ENCODE measurements around the gene HTR7.
"Not testable (repeated sequence)": the region's sequence is repeated elsewhere in the genome, so short reads cannot be mapped to it uniquely, and the experiment has no call there.

Gene HTR7

GRCh38 chr10:90856964-90857634 is 740 bp downstream of the HTR7 start:
- DNase-seq, result peak; percentile 4 to 8

- no peak for DNase-seq
These were observed 1.6 kb downstream of the HTR7 start for GRCh38 chr10:90856261-90856660.

GRCh38 chr10:90855126-90855525 is 2.7 kb downstream of the HTR7 start:
- DNase-seq, result no peak

GRCh38 chr10:90849956-90850749 is 7.7 kb downstream of the HTR7 start:
- DNase-seq, result no peak

- no peak for DNase-seq
These were observed 10.4 kb downstream of the HTR7 start for GRCh38 chr10:90847436-90847835.

GRCh38 chr10:90846746-90847145 is 11.1 kb downstream of the HTR7 start:
- no peak for DNase-seq

- no peak for DNase-seq
These were observed 12.1 kb downstream of the HTR7 start for GRCh38 chr10:90845726-90846125.

- DNase-seq, result no peak
These were observed 15.1 kb downstream of the HTR7 start for GRCh38 chr10:90842725-90843124.

- DNase-seq, result no peak
These were observed 20.4 kb downstream of the HTR7 start for GRCh38 chr10:90837486-90837885.

- no peak for DNase-seq
These were observed 23.5 kb downstream of the HTR7 start for GRCh38 chr10:90834326-90834725.

- DNase-seq, result no peak
These were observed 25.7 kb downstream of the HTR7 start for GRCh38 chr10:90832111-90832510.

- DNase-seq, result no peak
These were observed 35.3 kb downstream of the HTR7 start for GRCh38 chr10:90822508-90822907.

- DNase-seq, result not testable (repeated sequence)
These were observed 36.0 kb downstream of the HTR7 start for GRCh38 chr10:90821864-90822263.

- no peak for DNase-seq
These were observed 37.9 kb downstream of the HTR7 start for GRCh38 chr10:90819911-90820310.

GRCh38 chr10:90818736-90819135 is 39.1 kb downstream of the HTR7 start:
- DNase-seq, result no peak

GRCh38 chr10:90817128-90817889 is 40.5 kb downstream of the HTR7 start:
- DNase-seq, result no peak

GRCh38 chr10:90816466-90816865 is 41.4 kb downstream of the HTR7 start:
- DNase-seq, result no peak

GRCh38 chr10:90813594-90814365 is 44.1 kb downstream of the HTR7 start:
- DNase-seq, result no peak

GRCh38 chr10:90807106-90807505 is 50.7 kb downstream of the HTR7 start:
- DNase-seq, result not testable (repeated sequence)

GRCh38 chr10:90806677-90807076 is 51.2 kb downstream of the HTR7 start:
- no peak for DNase-seq

- DNase-seq, result no peak
These were observed 52.6 kb downstream of the HTR7 start for GRCh38 chr10:90805206-90805605.

- no peak for DNase-seq
These were observed 53.5 kb downstream of the HTR7 start for GRCh38 chr10:90804354-90804753.

- no peak for DNase-seq
These were observed 56.2 kb downstream of the HTR7 start for GRCh38 chr10:90801608-90802007.

Measured in activated CD4-positive, alpha-beta T cell treated with anti-CD3 and anti-CD28 coated beads for 4 hours (primary cell).